Activated T-helper 1 cell treated with anti-CD3 and anti-CD28 coated beads, Interleukin-12 subunit alpha, Interleukin-12 subunit beta, Interleukin-2, Interleukin-4 antibody, amounts not matched to agents 30 ng/mL and 10 ng/mL and 1 ng/mL, durations not matched to agents 14 hours and 24 hours and 36 hours (primary cell): Measurements from ENCODE around the gene DEAF1. TPM values are rescaled to one million over a fixed set of nuclear protein-coding genes. Genes with fewer than 3 reads are reported as not detected.

Source experiments
- DNase-seq: peaks from one replicate; pipeline ENCODE4 v3.0.0; 2021; ENCODE audit warnings: low spot score
- H3K27ac Mint-ChIP-seq: one replicate; pipeline ENCODE4 v1.8.0; 2021; ENCODE audit warnings: mild to moderate bottlenecking, mixed read lengths
- H3K27me3 Mint-ChIP-seq: one replicate; pipeline ENCODE4 v1.8.0; 2022; ENCODE audit warnings: mild to moderate bottlenecking, moderate library complexity, mixed read lengths; ENCODE audit not compliant: insufficient read depth
- H3K36me3 Mint-ChIP-seq: one replicate; pipeline ENCODE4 v1.8.0; 2021; ENCODE audit warnings: low read depth, mixed read lengths
- H3K4me1 Mint-ChIP-seq: one replicate; pipeline ENCODE4 v1.8.0; 2021; ENCODE audit warnings: low read depth, mixed read lengths
- H3K4me3 Mint-ChIP-seq: one replicate; pipeline ENCODE4 v1.8.0; 2021; ENCODE audit warnings: mild to moderate bottlenecking, moderate library complexity, mixed read lengths
- H3K9me3 Mint-ChIP-seq: one replicate; pipeline ENCODE4 v1.8.0; 2021; ENCODE audit warnings: mixed read lengths
- intact Hi-C: fragments of 100-400 bp; cut with micrococcal nuclease; formaldehyde crosslinking; loops from one replicate; pipeline ENCODE4 v1.15.1; 2024
- total RNA-seq: library from RNA; stranded (reverse); gene quantifications from 2 replicates; pipeline ENCODE4 v1.2.3, GENCODE V29; 2022

Gene DEAF1
- total RNA-seq, 1 donor from 2014 or later, result 72.2 TPM

- intact Hi-C loops, result loop anchor here (5.0 kb wide), 1 partner anchor 180 kb away; the partner anchor contains the start of gene SLC25A22
- Mint-ChIP-seq H3K4me1 (peaks cover 1% of the 10 kb centered on the region), H3K27me3 (no peaks in the 10 kb centered on the region), H3K9me3 (no peaks in the 10 kb centered on the region), H3K27ac (no peak overlapping the region), H3K4me3 (no peak overlapping the region), H3K36me3 (peaks cover 6% of the 10 kb centered on the region)
- no peak for DNase-seq
Observed at GRCh38 chr11:617199-617911, 77.7 kb downstream of the DEAF1 start.

- Mint-ChIP-seq H3K4me1 (peaks cover 7% of the 10 kb centered on the region), H3K27me3 (no peaks in the 10 kb centered on the region), H3K36me3 (peaks cover 11% of the 10 kb centered on the region), H3K27ac (peak overlapping the region; percentile 85), H3K4me3 (peak overlapping the region; percentile 86), H3K9me3 (no peaks in the 10 kb centered on the region)
- no peak for DNase-seq
- intact Hi-C loops, result loop anchor here (1.0 to 5.0 kb wide), 5 partner anchors 12 to 181 kb away; partner anchors contain the start of genes LRRC56, PHRF1 and SLC25A22
Observed at GRCh38 chr11:616320-617198, 78.5 kb downstream of the DEAF1 start.

- Mint-ChIP-seq H3K27me3 (no peaks in the 10 kb centered on the region), H3K27ac (peak within 1 kb of the TSS; percentile 85), H3K9me3 (no peaks in the 10 kb centered on the region), H3K36me3 (peaks cover 14% of the 10 kb centered on the region), H3K4me3 (peak within 1 kb of the TSS; percentile 86), H3K4me1 (peaks cover 7% of the 10 kb centered on the region)
- intact Hi-C loops, result loop anchor here (1.0 to 5.0 kb wide), 7 partner anchors 13 to 182 kb away; partner anchors contain the start of genes LMNTD2, LRRC56, PHRF1 and RASSF7
- DNase-seq, result peak; percentile 88
Observed at GRCh38 chr11:615504-616319, 79.3 kb downstream of the DEAF1 start, which contains the start of gene IRF7. IRF7 (minus strand) TSS chr11:615950; CDS start chr11:615364, 586 bp downstream.

- H3K4me3 Mint-ChIP-seq, result peak overlapping the region; percentile 86
- H3K27me3 Mint-ChIP-seq, result no peaks in the 10 kb centered on the region
- H3K4me1 Mint-ChIP-seq, result peaks cover 7% of the 10 kb centered on the region
- H3K9me3 Mint-ChIP-seq, result no peaks in the 10 kb centered on the region
- no peak for DNase-seq
- peak overlapping the region; percentile 72 for H3K27ac Mint-ChIP-seq
- peaks cover 15% of the 10 kb centered on the region for H3K36me3 Mint-ChIP-seq
- intact Hi-C loops, result loop anchor here (1.0 to 5.0 kb wide), 3 partner anchors 27 to 182 kb away; partner anchors contain the start of genes LMNTD2, RASSF7 and SLC25A22
Observed at GRCh38 chr11:614623-615503, 80.2 kb downstream of the DEAF1 start.

- Mint-ChIP-seq H3K36me3 (peaks cover 15% of the 10 kb centered on the region), H3K4me1 (peaks cover 7% of the 10 kb centered on the region), H3K27ac (peak overlapping the region; percentile 72), H3K4me3 (peak overlapping the region; percentile 86), H3K27me3 (no peaks in the 10 kb centered on the region), H3K9me3 (no peaks in the 10 kb centered on the region)
- DNase-seq, result no peak
- intact Hi-C loops, result no loop called here
Observed at GRCh38 chr11:614021-614622, 80.9 kb downstream of the DEAF1 start.

GRCh38 chr11:613369-613968, 81.6 kb downstream of the DEAF1 start:
- Mint-ChIP-seq H3K36me3 (peaks cover 17% of the 10 kb centered on the region), H3K27ac (peak overlapping the region; percentile 48), H3K4me1 (peaks cover 7% of the 10 kb centered on the region), H3K4me3 (peak overlapping the region; percentile 86), H3K27me3 (no peaks in the 10 kb centered on the region), H3K9me3 (no peaks in the 10 kb centered on the region)
- intact Hi-C loops, result loop anchor here (2.0 kb wide), 1 partner anchor 45 kb away; no protein-coding TSS in a partner anchor
- peak; percentile 53 for DNase-seq

GRCh38 chr11:612961-613300, 82.1 kb downstream of the DEAF1 start:
- no peak for DNase-seq
- Mint-ChIP-seq H3K27ac (no peak overlapping the region), H3K27me3 (no peaks in the 10 kb centered on the region), H3K4me1 (peaks cover 7% of the 10 kb centered on the region), H3K36me3 (peaks cover 20% of the 10 kb centered on the region), H3K4me3 (no peak overlapping the region), H3K9me3 (no peaks in the 10 kb centered on the region)
- intact Hi-C loops, result loop anchor here (2.0 kb wide), 1 partner anchor 44 kb away; no protein-coding TSS in a partner anchor

GRCh38 chr11:612201-612960, 82.6 kb downstream of the DEAF1 start:
- Mint-ChIP-seq H3K4me1 (peaks cover 7% of the 10 kb centered on the region), H3K36me3 (peaks cover 21% of the 10 kb centered on the region), H3K4me3 (peak overlapping the region; percentile 68), H3K27ac (peak overlapping the region; percentile 24), H3K27me3 (no peaks in the 10 kb centered on the region), H3K9me3 (no peaks in the 10 kb centered on the region)
- intact Hi-C loops, result loop anchor here (2.0 kb wide), 1 partner anchor 44 kb away; no protein-coding TSS in a partner anchor
- DNase-seq, result no peak

GRCh38 chr11:611001-611996, 83.7 kb downstream of the DEAF1 start:
- intact Hi-C loops, result no loop called here
- no peak for DNase-seq
- Mint-ChIP-seq H3K4me1 (peaks cover 7% of the 10 kb centered on the region), H3K9me3 (no peaks in the 10 kb centered on the region), H3K27ac (no peak overlapping the region), H3K4me3 (no peak overlapping the region), H3K27me3 (no peaks in the 10 kb centered on the region), H3K36me3 (peaks cover 28% of the 10 kb centered on the region)
